NB4 (cell line): ENCODE data around the gene COQ7.

Source experiments
- DNase-seq: peaks from one replicate; pipeline ENCODE4 v3.0.0; 2010; ENCODE audit warnings: low read depth
- H3K4me3 ChIP-seq: one replicate; pipeline ENCODE4 v1.5.1; 2011; ENCODE audit warnings: mild to moderate bottlenecking, low read depth, low read length, moderate library complexity
- MYC ChIP-seq: IDR thresholded peaks from 2 replicates; pipeline ENCODE4 v1.6.1; 2011; ENCODE audit warnings: low read depth, low read length
- POLR2A ChIP-seq: IDR thresholded peaks from 2 replicates; pipeline ENCODE4 v1.6.1; 2011; ENCODE audit warnings: mild to moderate bottlenecking; ENCODE audit not compliant: insufficient read length; ENCODE audit errors: extremely low read depth
- TF ChIP-seq, protein P1 (sequence below): IDR thresholded peaks from one replicate; pipeline ENCODE4 v1.5.1; 2012; ENCODE audit warnings: low read depth, low read length
- TF ChIP-seq, protein P2 (sequence below): IDR thresholded peaks from 2 replicates; pipeline ENCODE4 v1.6.1; 2011; ENCODE audit warnings: low read depth, low read length

COQ7 gene

DNA sequence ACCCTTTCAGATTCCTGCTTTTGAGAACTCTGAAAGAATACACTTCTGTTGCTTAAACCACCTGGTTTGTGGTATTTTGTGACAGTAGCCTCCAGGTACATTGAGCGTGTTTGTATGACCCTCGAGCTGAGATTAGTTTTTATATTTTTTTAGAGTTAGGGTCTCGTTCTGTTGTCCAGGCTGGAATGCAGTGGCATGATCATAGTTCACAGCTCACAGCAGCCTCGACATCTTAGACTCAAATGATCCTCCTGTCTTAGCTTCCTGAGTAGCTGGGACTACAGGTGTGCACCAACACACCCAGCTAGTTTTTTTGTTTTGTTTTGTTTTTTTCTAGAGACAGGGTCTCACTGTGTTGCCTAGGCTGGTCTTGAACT, 41.9 kb downstream of the COQ7 start:
- H3K4me3 ChIP-seq: no peak overlapping the region
- TF ChIP-seq, protein P1, sequence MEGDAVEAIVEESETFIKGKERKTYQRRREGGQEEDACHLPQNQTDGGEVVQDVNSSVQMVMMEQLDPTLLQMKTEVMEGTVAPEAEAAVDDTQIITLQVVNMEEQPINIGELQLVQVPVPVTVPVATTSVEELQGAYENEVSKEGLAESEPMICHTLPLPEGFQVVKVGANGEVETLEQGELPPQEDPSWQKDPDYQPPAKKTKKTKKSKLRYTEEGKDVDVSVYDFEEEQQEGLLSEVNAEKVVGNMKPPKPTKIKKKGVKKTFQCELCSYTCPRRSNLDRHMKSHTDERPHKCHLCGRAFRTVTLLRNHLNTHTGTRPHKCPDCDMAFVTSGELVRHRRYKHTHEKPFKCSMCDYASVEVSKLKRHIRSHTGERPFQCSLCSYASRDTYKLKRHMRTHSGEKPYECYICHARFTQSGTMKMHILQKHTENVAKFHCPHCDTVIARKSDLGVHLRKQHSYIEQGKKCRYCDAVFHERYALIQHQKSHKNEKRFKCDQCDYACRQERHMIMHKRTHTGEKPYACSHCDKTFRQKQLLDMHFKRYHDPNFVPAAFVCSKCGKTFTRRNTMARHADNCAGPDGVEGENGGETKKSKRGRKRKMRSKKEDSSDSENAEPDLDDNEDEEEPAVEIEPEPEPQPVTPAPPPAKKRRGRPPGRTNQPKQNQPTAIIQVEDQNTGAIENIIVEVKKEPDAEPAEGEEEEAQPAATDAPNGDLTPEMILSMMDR: no peak
- TF ChIP-seq MYC: no peak
- DNase-seq: no peak

DNA sequence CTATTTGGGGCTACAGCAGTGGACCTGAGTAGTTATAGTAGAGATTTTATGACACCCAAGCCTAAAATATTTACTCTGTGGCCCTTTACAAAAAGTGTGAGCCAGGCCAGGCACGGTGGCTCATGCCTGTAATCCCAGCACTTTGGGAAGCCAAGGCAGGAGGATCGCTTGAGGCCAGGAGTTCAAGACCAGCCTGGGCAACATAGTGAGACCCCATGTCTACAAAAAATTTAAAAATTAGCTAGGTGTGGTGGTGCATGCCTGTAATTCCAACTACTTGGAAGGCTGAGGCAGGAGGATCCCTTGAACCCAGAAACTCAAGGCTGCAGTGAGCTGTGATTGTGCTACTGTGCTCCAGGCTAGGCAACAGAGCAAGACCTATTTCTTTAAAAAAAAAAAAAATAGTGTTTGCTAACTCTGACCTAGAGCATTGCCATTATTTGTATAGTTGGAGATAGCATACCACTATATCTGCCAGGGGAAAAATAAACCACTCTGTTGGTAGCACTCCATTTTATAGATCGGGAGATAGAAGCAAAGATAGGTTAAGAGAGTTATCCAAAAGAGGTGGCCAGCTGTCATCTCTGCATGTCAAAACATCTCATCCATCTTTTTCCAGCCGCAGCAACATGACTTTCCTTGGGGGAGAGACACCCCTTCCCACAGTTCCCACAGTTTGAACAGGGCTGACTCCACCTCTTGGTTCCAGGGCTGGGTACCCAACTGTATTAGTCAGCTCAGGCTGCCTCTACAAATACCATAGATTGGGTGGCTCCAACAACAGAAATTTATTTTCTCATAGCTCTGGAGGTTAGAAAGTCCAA, 43.3 kb downstream of the COQ7 start:
- no peak overlapping the region for H3K4me3 ChIP-seq
- no peak for DNase-seq
- TF ChIP-seq POLR2A: no peak
- TF ChIP-seq MYC: no peak
- TF ChIP-seq, protein P2, sequence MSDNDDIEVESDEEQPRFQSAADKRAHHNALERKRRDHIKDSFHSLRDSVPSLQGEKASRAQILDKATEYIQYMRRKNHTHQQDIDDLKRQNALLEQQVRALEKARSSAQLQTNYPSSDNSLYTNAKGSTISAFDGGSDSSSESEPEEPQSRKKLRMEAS: no peak
- TF ChIP-seq, protein P1: no peak

DNA sequence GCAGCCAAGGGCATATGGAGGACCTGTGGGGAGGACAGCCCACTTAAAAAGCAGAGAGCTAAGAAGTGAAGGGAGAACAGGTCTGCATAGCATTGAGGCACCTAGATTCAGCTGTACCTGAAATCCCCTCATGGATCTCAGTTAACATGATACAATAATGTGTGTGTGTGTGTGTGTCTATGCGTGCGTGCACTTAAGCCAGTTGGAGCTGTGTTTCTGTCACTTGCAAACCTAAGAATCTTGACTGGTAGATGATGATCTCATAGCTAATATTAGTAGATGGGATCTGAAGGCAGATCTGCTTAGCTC, 44.6 kb downstream of the COQ7 start:
- TF ChIP-seq, protein P2: no peak
- TF ChIP-seq POLR2A: no peak
- TF ChIP-seq, protein P1: no peak
- no peak for TF ChIP-seq MYC
- H3K4me3 ChIP-seq: no peak overlapping the region
- DNase-seq: no peak

DNA sequence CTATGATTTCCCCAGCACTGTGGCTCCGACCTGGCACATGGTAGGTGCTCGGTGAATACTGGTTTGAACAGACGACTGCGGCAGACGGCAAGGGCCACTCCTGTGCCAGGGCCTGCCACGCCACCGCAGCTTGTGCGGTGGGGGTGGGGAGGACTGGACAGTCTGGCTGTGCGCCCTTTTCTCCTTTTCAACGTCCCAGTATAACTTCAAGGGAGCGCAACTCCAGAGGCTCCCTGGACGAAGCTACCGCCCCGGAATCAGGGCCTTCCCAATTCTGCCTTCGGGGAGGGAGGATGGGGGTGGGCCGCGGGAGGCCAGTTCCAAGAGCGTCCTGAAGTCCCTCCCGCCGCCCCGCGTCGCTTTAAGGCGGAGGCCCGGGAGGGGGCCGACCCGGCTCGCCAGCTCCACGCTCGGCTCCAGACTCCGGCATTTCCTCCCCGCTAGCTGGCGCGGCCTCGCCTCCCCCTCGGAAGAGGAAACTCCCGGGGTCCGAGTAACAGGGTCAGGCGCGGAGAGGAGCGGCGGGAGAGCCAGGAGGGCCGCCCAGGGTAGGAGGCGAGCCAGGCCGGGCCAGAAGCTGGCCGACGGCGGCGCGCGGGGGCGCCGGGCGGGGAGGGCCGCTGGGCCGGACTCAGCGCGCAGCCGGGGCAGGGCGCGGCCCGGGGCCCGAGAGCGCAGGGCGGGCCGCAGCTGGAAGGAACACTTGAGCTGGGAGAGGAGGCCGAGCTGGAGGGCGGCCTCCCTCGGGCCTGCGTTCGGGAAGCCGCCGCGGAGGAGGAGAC, 46.4 kb downstream of the COQ7 start, which contains the start of gene ITPRIPL2:
ITPRIPL2 (plus strand) TSS at position 388 of the 782 bp plus-strand sequence. CDS start 498 bp downstream, outside the sequence.
- no peak for TF ChIP-seq POLR2A
- TF ChIP-seq MYC: no peak
- H3K4me3 ChIP-seq: no peak within 1 kb of the TSS
- DNase-seq: peak; percentile 61

DNA sequence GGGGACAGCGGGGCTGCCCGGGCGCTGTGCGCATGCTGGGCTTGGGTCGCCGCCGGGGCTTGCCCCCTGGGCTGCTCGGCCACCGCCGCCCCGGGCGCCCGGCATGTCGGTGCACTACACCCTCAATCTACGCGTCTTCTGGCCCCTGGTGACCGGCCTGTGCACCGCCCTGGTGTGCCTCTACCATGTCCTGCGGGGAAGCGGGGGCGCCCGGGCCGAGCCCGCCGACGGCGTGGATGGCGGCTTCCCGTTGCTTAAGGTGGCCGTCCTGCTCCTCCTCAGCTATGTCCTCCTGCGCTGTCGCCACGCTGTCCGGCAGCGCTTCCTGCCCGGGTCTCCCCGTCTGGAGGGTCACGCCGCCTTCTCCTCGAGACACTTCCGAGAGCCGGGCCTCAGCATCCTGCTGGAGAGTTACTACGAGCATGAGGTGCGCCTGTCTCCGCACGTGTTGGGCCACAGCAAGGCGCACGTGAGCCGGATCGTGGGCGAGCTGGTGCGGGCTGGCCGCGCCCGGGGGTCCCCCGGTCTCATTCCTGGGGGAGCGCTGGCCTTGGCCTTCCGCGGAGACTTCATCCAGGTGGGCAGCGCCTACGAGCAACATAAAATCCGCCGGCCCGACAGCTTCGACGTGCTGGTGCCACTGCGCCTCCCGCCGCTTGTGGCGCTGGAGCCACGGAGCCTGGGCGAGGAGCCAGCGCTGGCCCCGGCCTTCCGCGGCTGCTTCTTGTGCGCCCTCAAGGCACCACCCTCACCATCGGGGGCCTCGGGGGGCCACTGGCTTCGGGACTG, 47.1 kb downstream of the COQ7 start:
- TF ChIP-seq, protein P1: no peak
- TF ChIP-seq, protein P2: no peak
- no peak for TF ChIP-seq POLR2A
- no peak overlapping the region for H3K4me3 ChIP-seq
- DNase-seq: no peak

DNA sequence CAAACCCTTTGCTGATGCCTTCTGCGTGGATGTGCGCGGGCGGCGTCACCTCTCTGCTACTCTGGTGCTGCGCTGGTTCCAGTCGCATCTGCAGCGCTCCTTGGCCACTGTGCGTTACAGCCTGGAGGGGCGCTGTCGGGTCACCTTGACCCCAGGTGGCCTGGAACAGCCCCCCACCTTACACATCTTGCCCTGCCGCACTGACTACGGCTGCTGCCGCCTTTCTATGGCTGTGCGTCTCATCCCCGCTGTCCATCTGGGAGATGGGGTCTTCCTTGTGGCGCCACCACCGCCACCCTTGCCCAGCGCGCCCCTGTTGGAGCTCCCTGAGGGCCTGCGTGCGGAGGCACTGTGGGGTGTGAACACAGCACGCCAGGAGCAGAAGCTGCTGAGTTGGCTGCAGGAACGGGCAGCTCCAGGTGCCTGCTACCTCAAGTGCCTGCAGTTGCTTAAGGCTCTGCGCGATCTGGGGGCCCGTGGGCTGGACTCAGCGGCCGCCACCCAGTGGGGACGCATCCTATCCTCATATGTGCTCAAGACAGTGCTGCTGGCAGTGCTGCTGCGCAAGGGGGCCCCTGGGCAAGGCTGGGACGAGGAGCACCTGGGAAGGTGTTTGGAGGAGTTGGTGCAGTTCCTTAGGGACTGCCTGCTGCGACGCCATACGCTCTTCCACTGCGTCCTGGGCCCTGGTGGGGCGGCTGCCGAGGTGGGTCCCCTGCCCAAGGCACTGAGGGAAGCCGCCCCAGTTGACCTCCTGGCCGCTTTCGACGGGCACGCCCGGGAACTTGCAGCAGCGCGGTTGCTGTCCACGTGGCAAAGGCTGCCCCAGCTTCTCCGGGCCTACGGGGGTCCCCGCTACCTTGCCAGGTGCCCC, 48.0 kb downstream of the COQ7 start:
- no peak overlapping the region for H3K4me3 ChIP-seq
- DNase-seq: no peak
- TF ChIP-seq MYC (no peak), POLR2A (no peak)
- TF ChIP-seq, protein P2: no peak
- TF ChIP-seq, protein P1: no peak
